ENCODE results near the gene SPSB4. TPM values are rescaled to one million over a fixed set of nuclear protein-coding genes. Genes with fewer than 3 reads are reported as not detected.

SPSB4 gene
- total RNA-seq, 2 donors from 2014 or later: 7.5 to 8.2 TPM

DNA sequence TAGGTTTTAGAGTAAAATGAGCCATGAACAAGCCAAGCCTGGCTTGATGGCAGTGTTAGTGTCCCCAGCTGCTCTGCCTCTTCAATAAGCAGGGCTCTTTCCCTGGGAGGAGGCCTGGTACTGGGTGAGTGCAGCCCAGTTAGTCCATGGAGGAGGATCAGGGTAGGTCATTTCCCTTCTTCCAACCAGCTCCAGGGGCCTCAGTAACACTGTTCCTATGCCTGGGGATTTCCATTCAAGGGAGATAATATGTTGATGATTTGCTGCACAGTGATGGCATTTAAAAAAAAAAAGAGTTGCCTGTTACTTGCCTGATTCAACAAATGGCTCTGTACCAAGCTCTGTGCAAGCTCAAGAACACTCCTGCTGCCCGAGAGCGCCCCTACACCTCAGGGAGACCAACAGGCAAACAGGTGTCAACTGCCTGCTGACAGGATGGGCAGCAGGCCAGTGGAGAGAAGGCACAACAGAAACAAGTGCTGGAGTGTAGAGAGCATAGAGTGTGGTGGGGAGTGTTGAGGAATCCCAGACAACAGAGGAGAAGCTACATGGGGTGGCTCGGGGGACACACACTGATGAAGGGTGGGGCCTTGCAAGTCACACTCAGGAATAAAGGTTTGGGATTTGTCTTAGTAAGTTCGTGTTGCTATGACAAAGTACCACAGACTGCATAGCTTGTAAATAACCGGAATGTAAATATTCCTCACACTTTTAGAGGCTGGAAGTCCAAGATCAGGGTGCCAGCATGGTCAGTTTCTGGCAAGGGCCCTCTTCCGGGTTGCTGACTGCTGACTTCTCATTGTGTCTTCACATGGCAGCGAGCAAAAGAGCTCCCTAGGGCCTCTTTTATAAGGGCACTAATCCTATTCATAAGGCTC, 101.9 kb downstream of the SPSB4 start:
- Histone ChIP-seq H3K9ac (ENCODE audit: extremely low read depth, low read length, poor library complexity, severe bottlenecking) (no peak overlapping the region), H3K27me3 (ENCODE audit: control insufficient read depth, insufficient read depth, low read length, poor library complexity, severe bottlenecking) (no peaks in the 10 kb centered on the region), H3K9me3 (ENCODE audit: control insufficient read depth, low read length) (no peaks in the 10 kb centered on the region), H3K27ac (ENCODE audit: low read depth, low read length) (no peak overlapping the region), H3K36me3 (ENCODE audit: control insufficient read depth, insufficient read depth, low read length) (no peaks in the 10 kb centered on the region), H3K4me3 (ENCODE audit: low read length) (no peak overlapping the region), H3K4me1 (ENCODE audit: control insufficient read depth, insufficient read depth, low read length) (no peaks in the 10 kb centered on the region)
- Mint-ChIP-seq H3K9me3 (no peaks in the 10 kb centered on the region), H3K27ac (no peak overlapping the region), H3K27me3 (ENCODE audit: insufficient read depth) (no peaks in the 10 kb centered on the region), H3K4me3 (no peak overlapping the region), H3K36me3 (ENCODE audit: low read depth) (no peaks in the 10 kb centered on the region), H3K4me1 (peaks cover 7% of the 10 kb centered on the region)
- DNase-seq: peak; percentile 48
- 54 to 82% methylated on average over 4 to 7 of the region's 7 CpGs for whole genome bisulfite sequencing, 2 experiments (ENCODE audit: insufficient coverage in 1 of 2, insufficient read length in 1 of 2)
- TF ChIP-seq, protein P1, sequence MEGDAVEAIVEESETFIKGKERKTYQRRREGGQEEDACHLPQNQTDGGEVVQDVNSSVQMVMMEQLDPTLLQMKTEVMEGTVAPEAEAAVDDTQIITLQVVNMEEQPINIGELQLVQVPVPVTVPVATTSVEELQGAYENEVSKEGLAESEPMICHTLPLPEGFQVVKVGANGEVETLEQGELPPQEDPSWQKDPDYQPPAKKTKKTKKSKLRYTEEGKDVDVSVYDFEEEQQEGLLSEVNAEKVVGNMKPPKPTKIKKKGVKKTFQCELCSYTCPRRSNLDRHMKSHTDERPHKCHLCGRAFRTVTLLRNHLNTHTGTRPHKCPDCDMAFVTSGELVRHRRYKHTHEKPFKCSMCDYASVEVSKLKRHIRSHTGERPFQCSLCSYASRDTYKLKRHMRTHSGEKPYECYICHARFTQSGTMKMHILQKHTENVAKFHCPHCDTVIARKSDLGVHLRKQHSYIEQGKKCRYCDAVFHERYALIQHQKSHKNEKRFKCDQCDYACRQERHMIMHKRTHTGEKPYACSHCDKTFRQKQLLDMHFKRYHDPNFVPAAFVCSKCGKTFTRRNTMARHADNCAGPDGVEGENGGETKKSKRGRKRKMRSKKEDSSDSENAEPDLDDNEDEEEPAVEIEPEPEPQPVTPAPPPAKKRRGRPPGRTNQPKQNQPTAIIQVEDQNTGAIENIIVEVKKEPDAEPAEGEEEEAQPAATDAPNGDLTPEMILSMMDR (conservative IDR thresholded peaks at IDR 0.05): no peak

DNA sequence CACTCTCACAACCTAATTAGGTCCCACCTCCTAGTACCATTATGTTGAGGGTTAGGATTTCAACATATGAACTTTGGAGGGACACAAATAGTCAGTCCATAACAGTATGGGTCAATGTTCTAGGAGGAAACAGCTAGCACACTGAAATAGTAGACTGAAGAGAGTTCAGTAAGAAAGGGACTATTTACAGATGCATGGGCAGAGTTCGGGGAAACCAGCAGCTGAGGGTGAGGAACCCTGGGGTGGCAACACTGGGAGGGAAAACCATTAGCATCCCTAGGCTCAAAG, 102.5 kb downstream of the SPSB4 start:
- Histone ChIP-seq H3K9ac (ENCODE audit: extremely low read depth, low read length, poor library complexity, severe bottlenecking) (no peak overlapping the region), H3K27ac (ENCODE audit: low read depth, low read length) (no peak overlapping the region), H3K4me3 (ENCODE audit: low read length) (no peak overlapping the region), H3K4me1 (ENCODE audit: control insufficient read depth, insufficient read depth, low read length) (no peaks in the 10 kb centered on the region), H3K36me3 (ENCODE audit: control insufficient read depth, insufficient read depth, low read length) (no peaks in the 10 kb centered on the region), H3K27me3 (ENCODE audit: control insufficient read depth, insufficient read depth, low read length, poor library complexity, severe bottlenecking) (no peaks in the 10 kb centered on the region), H3K9me3 (ENCODE audit: control insufficient read depth, low read length) (no peaks in the 10 kb centered on the region)
- DNase-seq: no peak
- Mint-ChIP-seq H3K27ac (no peak overlapping the region), H3K4me1 (peaks cover 4% of the 10 kb centered on the region), H3K4me3 (no peak overlapping the region), H3K9me3 (no peaks in the 10 kb centered on the region), H3K27me3 (ENCODE audit: insufficient read depth) (no peaks in the 10 kb centered on the region), H3K36me3 (ENCODE audit: low read depth) (no peaks in the 10 kb centered on the region)
- whole genome bisulfite sequencing, 2 experiments (ENCODE audit: insufficient coverage in 1 of 2, insufficient read length in 1 of 2): 75 to 80% methylated on average over 1 of the region's 1 CpG
- TF ChIP-seq, protein P1 (conservative IDR thresholded peaks at IDR 0.05): no peak

DNA sequence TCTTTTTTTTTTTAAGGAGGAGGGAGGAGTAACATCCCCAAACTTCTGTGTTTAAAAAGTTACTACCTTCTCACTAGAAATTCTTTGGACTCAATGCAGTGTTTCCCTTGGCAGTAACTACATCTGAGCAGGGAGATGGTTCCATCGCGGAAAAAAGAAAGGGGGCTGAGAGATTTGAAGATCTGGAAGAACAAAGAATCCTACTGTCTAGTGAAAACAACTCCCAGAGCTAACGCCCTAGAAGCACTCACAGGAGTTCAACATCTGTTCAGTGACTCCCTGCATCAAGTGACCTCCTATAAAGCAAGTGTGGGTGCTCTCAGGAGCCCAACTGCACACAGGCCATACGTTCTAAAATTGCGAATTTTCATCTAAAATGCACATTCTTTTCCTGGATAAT, 113.7 kb downstream of the SPSB4 start:
- H3K4me1 Mint-ChIP-seq: no peaks in the 10 kb centered on the region
- peaks cover 9% of the 10 kb centered on the region for H3K9me3 ChIP-seq (ENCODE audit: control insufficient read depth, low read length)
- H3K4me1 ChIP-seq (ENCODE audit: control insufficient read depth, insufficient read depth, low read length): no peaks in the 10 kb centered on the region
- H3K9ac ChIP-seq (ENCODE audit: extremely low read depth, low read length, poor library complexity, severe bottlenecking): no peak overlapping the region
- H3K27ac Mint-ChIP-seq: no peak overlapping the region
- no peak overlapping the region for H3K27ac ChIP-seq (ENCODE audit: low read depth, low read length)
- TF ChIP-seq, protein P1 (conservative IDR thresholded peaks at IDR 0.05): no peak
- peaks cover 2% of the 10 kb centered on the region for H3K36me3 Mint-ChIP-seq (ENCODE audit: low read depth)
- no peaks in the 10 kb centered on the region for H3K27me3 Mint-ChIP-seq (ENCODE audit: insufficient read depth)
- H3K4me3 Mint-ChIP-seq: no peak overlapping the region
- no peak for DNase-seq
- no peak overlapping the region for H3K4me3 ChIP-seq (ENCODE audit: low read length)
- 90 to 97% methylated on average over 4 to 5 of the region's 5 CpGs for WGBS, 2 experiments (ENCODE audit: insufficient coverage in 1 of 2, insufficient read length in 1 of 2)
- H3K27me3 ChIP-seq (ENCODE audit: control insufficient read depth, insufficient read depth, low read length, poor library complexity, severe bottlenecking): no peaks in the 10 kb centered on the region
- peaks cover 24% of the 10 kb centered on the region for H3K9me3 Mint-ChIP-seq
- H3K36me3 ChIP-seq (ENCODE audit: control insufficient read depth, insufficient read depth, low read length): no peaks in the 10 kb centered on the region
